HFFc6 (cell line): ENCODE measurements around the gene DUSP14. TPM values are rescaled to one million over a fixed set of nuclear protein-coding genes. Genes with fewer than 3 reads are reported as not detected.

Source experiments
- DNase-seq: peaks from one replicate; pipeline ENCODE4 v3.0.0-alpha.2; 2018
- H3K27ac Mint-ChIP-seq: 2 replicates; pipeline ENCODE4 v1.8.0; 2020; ENCODE audit warnings: mild to moderate bottlenecking, mixed read lengths
- H3K27me3 Mint-ChIP-seq: 2 replicates; pipeline ENCODE4 v1.8.0; 2021; ENCODE audit warnings: mild to moderate bottlenecking, moderate library complexity, mixed read lengths; ENCODE audit not compliant: insufficient read depth
- H3K36me3 Mint-ChIP-seq: 2 replicates; pipeline ENCODE4 v1.8.0; 2021; ENCODE audit warnings: low read depth, mixed read lengths
- H3K4me1 Mint-ChIP-seq: 2 replicates; pipeline ENCODE4 v1.8.0; 2020; ENCODE audit warnings: low read depth, mixed read lengths
- H3K4me3 Mint-ChIP-seq: 2 replicates; pipeline ENCODE4 v1.8.0; 2020; ENCODE audit warnings: mild to moderate bottlenecking, moderate library complexity, mixed read lengths
- H3K9me3 Mint-ChIP-seq: 2 replicates; pipeline ENCODE4 v1.8.0; 2020; ENCODE audit warnings: mild to moderate bottlenecking, mixed read lengths
- total RNA-seq, 6 experiments: library from RNA; stranded (reverse); fragmentation: NEBNext Ultra II Directional; extraction: Animal tissue kit (Norgen Biotek cat#: 25700); gene quantifications; 2 replicates in 1 of 6; 3 replicates in 5 of 6; pipeline ENCODE4 v1.2.3, GENCODE V29; 2021
- TF ChIP-seq, protein P1 (sequence below): fragments of 200-600 bp; sonication (generic); IDR thresholded peaks from 2 replicates; pipeline ENCODE4 v1.5.0; 2021; ENCODE audit warnings: antibody characterized with exemption, mild to moderate bottlenecking

Gene DUSP14
- total RNA-seq, 6 experiments from 2014 or later, result 80.7 to 114 (median 97.4) TPM

GRCh38 chr17:37465069-37465616, 24.5 kb upstream of the DUSP14 start:
- Mint-ChIP-seq H3K4me3 (no peak overlapping the region), H3K27ac (peak overlapping the region; percentile 71), H3K36me3 (peaks cover 24% of the 10 kb centered on the region), H3K9me3 (no peaks in the 10 kb centered on the region), H3K27me3 (no peaks in the 10 kb centered on the region), H3K4me1 (peaks cover 44% of the 10 kb centered on the region)
- DNase-seq, result peak; percentile 82
- TF ChIP-seq, protein P1, sequence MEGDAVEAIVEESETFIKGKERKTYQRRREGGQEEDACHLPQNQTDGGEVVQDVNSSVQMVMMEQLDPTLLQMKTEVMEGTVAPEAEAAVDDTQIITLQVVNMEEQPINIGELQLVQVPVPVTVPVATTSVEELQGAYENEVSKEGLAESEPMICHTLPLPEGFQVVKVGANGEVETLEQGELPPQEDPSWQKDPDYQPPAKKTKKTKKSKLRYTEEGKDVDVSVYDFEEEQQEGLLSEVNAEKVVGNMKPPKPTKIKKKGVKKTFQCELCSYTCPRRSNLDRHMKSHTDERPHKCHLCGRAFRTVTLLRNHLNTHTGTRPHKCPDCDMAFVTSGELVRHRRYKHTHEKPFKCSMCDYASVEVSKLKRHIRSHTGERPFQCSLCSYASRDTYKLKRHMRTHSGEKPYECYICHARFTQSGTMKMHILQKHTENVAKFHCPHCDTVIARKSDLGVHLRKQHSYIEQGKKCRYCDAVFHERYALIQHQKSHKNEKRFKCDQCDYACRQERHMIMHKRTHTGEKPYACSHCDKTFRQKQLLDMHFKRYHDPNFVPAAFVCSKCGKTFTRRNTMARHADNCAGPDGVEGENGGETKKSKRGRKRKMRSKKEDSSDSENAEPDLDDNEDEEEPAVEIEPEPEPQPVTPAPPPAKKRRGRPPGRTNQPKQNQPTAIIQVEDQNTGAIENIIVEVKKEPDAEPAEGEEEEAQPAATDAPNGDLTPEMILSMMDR, result no peak

DNA sequence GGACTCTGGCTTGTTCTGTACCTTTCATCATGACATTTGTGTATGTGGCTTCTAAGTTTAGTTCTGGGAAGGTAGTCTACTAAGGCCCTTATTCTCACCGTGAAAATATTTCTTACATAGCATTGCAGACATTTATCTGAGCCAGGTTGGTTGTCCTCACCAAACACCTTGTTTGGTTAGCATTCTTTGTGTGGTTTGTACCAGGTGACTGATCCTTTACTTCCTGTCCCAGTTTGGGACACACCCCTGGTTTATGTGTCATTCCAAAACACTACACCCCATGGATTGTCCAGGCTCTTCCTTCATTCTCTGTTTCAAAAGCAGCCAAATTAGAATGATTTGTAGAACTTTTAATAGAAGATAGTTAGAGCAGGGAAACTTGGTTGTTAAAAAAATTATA, 23.2 kb upstream of the DUSP14 start:
- Mint-ChIP-seq H3K9me3 (no peaks in the 10 kb centered on the region), H3K4me1 (peaks cover 34% of the 10 kb centered on the region), H3K36me3 (peaks cover 31% of the 10 kb centered on the region), H3K27me3 (no peaks in the 10 kb centered on the region), H3K4me3 (no peak overlapping the region), H3K27ac (peak overlapping the region; percentile 20)
- TF ChIP-seq, protein P1, result no peak
- DNase-seq, result no peak

GRCh38 chr17:37470181-37470580, 19.5 kb upstream of the DUSP14 start:
- Mint-ChIP-seq H3K27me3 (no peaks in the 10 kb centered on the region), H3K27ac (no peak overlapping the region), H3K4me1 (peaks cover 15% of the 10 kb centered on the region), H3K4me3 (no peak overlapping the region; the same call in 1 of the 2 replicates), H3K9me3 (no peaks in the 10 kb centered on the region), H3K36me3 (peaks cover 38% of the 10 kb centered on the region)
- TF ChIP-seq, protein P1, result no peak
- DNase-seq, result no peak

DNA sequence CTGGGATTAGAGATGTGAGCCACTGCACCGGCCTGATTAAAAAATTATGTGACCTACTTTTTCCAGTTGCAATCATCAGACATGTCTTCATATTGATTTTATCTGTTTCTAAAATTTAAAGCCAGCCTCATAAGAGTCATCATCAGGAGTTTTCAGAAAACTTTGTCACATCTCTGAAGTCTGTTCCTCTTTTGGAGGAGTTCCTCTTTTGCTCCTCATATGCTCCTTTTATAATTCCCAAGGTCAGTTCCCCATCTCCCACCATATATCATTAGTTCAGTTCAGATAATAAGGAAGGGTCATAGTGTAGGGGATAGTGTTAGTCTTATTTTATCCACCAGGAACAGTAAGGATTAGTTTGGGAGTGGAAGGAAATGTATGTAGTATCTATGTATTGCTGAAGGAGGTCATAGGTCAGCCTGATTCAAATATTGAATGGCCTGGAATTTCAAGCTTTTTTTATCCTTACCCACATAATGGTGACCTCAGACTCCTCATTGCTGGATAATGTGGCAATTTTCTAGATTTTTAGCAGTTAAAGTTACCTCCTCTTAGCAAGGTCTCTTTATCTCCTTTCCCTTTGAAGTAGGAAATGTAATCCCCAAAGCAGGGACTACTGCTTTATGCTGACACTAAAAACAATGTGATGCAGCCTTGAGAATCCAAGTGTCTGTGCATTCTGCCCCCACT, 13.8 kb upstream of the DUSP14 start:
- H3K27me3 Mint-ChIP-seq, result no peaks in the 10 kb centered on the region
- no peak for DNase-seq
- peaks cover 30% of the 10 kb centered on the region for H3K4me1 Mint-ChIP-seq
- peak overlapping the region; percentile 82 for H3K27ac Mint-ChIP-seq
- TF ChIP-seq, protein P1, result no peak
- peak overlapping the region; percentile 44 for H3K4me3 Mint-ChIP-seq
- H3K9me3 Mint-ChIP-seq, result no peaks in the 10 kb centered on the region
- H3K36me3 Mint-ChIP-seq, result peaks cover 35% of the 10 kb centered on the region

- Mint-ChIP-seq H3K9me3 (no peaks in the 10 kb centered on the region), H3K4me1 (peaks cover 30% of the 10 kb centered on the region), H3K36me3 (peaks cover 31% of the 10 kb centered on the region), H3K4me3 (peak overlapping the region; percentile 44), H3K27ac (peak overlapping the region; percentile 82), H3K27me3 (no peaks in the 10 kb centered on the region; the same call in 1 of the 2 replicates)
- peak; percentile 50 for DNase-seq
- TF ChIP-seq, protein P1, result no peak
Observed at GRCh38 chr17:37476431-37477120, 13.1 kb upstream of the DUSP14 start.
